HL-60/S4 treated with phorbol 12-myristate 13-acetate at 8.2 ng/mL for 4 days and 3 days (cell line): ENCODE measurements around the gene WDR72.

ENCODE experiments used
- in situ Hi-C: fragments of 300-500 bp; cut with MboI; formaldehyde crosslinking; loops from 2 replicates; pipeline ENCODE4 v1.15.0; 2022; ENCODE audit warnings: low sequenced_read_pairs

The WDR72 gene

DNA sequence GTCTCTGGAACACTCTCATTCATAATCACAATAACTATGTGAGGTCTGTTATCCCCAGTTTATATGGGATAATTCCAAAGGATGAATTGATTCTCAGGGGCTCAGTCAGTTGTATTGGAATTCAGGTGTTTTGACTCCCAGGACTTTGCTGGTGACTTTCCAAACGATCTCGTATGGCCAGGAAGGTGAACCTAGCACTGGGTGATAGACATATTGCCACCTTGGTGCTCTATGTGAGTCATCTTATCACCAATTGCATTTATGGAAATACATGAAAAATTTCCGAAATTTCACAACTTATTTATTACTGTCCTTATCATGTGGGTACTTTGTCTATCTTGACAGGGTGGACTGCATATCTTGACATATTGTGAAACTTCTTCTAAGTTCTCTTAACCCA lies 287.3 kb downstream of the WDR72 start:
- in situ Hi-C loops = no loop called here

DNA sequence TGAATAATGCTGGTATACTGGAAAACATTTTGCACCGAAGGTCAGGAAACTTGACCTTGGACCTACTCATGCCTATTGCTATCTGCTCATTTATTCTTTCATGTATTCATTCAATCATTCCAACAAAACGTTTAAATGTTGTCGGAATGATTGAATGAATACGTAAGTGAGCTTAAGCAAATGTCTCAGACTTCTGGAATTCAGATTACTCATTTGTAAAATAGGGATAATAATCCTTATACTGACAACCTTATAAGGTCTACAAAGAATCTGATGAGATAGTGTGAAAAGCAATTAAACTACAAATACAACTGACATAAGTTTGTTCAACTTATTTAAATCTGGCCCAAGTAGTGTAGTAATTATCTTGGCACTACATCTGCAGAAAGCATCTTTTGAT lies 288.7 kb downstream of the WDR72 start:
- in situ Hi-C loops = no loop called here

DNA sequence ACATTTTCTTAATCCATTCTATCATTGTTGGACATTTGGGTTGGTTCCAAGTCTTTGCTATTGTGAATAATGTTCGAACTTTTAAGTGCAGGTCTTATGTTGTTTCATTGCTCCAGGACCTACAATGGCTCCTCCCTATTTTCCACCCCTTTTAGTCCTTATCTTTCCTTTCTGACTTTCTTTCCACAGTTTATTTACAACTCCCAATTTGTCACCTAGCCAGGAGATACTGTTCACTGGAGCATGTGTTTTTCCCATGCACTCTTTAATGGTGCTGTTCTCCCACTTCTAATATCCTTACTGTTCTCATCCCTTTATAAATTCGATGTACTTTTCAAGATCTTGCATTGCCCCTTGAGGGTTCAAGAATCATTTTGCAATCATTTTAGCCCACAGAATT lies 290.0 kb downstream of the WDR72 start:
- in situ Hi-C loops = no loop called here
